Activated naive CD8-positive, alpha-beta T cell treated with anti-CD3 and anti-CD28 coated beads, Interleukin-2, amount 10 ng/mL, durations not matched to agents 7 days and 5 days (primary cell): ENCODE measurements around the gene CHMP3. TPM values are rescaled to one million over a fixed set of nuclear protein-coding genes. Genes with fewer than 3 reads are reported as not detected.
"Not testable (repeated sequence)": the region's sequence is repeated elsewhere in the genome, so short reads cannot be mapped to it uniquely, and the experiment has no call there.

Source experiments
- ATAC-seq: fragments of 150-1000 bp; cut with Tn5 transposase; one replicate; pipeline ENCODE4 v1.10.0; 2021; ENCODE audit warnings: low read depth, moderate library complexity
- POLR2A ChIA-PET: fragments of 350-600 bp; sonication (Branson Sonifier 250); formaldehyde crosslinking; loops from one replicate; lab custom pipeline; 2021; ENCODE audit warnings: antibody characterized with exemption; lab: Charles Lee
- DNase-seq: peaks from one replicate; pipeline ENCODE4 v3.0.0; 2021
- H3K27ac Mint-ChIP-seq: one replicate; pipeline ENCODE4 v1.8.0; 2022; ENCODE audit warnings: mild to moderate bottlenecking, mixed read lengths
- H3K27me3 Mint-ChIP-seq: one replicate; pipeline ENCODE4 v1.8.0; 2022; ENCODE audit warnings: mild to moderate bottlenecking, moderate library complexity, mixed read lengths
- H3K36me3 Mint-ChIP-seq: one replicate; pipeline ENCODE4 v1.8.0; 2021; ENCODE audit warnings: mild to moderate bottlenecking, mixed read lengths
- H3K4me1 Mint-ChIP-seq: one replicate; pipeline ENCODE4 v1.8.0; 2021; ENCODE audit warnings: mixed read lengths
- H3K4me3 Mint-ChIP-seq: one replicate; pipeline ENCODE4 v1.8.0; 2022; ENCODE audit warnings: mild to moderate bottlenecking, moderate library complexity, mixed read lengths
- H3K9me3 Mint-ChIP-seq: one replicate; pipeline ENCODE4 v1.8.0; 2021; ENCODE audit warnings: mixed read lengths
- total RNA-seq, 2 experiments: library from RNA; stranded (reverse); gene quantifications; one replicate each; pipeline ENCODE4 v1.2.3, GENCODE V29; 2021

CHMP3 gene
- total RNA-seq, 2 experiments from 2014 or later: 48.9 to 49.5 TPM

DNA sequence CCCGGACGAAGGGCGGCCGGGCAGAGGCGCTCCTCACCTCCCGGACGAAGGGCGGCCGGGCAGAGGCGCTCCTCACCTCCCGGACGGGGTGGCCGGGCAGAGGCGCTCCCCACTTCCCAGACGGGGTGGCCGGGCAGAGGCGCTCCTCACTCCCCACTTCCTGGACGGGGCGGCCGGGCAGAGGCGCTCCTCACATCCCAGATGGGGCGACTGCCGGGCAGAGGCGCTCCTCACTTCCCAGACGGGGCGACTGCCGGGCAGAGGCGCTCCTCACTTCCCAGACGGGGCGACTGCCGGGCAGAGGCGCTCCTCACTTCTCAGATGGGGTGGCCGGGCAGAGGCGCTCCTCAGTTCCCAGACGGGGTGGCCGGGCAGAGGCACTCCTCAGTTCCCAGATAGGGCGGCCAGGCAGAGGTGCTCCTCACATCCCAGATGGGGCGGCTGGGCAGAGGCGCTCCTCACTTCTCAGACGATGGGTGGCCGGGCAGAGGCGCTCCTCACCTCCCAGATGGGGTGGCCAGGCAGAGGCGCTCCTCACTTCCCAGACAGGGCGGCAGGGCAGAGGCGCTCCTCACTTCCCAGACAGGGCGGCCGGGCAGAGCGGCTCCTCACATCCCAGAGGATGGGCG lies 17.8 kb downstream of the CHMP3 start:
- DNase-seq: not testable (repeated sequence)
- H3K36me3 Mint-ChIP-seq: peaks cover 55% of the 10 kb centered on the region

DNA sequence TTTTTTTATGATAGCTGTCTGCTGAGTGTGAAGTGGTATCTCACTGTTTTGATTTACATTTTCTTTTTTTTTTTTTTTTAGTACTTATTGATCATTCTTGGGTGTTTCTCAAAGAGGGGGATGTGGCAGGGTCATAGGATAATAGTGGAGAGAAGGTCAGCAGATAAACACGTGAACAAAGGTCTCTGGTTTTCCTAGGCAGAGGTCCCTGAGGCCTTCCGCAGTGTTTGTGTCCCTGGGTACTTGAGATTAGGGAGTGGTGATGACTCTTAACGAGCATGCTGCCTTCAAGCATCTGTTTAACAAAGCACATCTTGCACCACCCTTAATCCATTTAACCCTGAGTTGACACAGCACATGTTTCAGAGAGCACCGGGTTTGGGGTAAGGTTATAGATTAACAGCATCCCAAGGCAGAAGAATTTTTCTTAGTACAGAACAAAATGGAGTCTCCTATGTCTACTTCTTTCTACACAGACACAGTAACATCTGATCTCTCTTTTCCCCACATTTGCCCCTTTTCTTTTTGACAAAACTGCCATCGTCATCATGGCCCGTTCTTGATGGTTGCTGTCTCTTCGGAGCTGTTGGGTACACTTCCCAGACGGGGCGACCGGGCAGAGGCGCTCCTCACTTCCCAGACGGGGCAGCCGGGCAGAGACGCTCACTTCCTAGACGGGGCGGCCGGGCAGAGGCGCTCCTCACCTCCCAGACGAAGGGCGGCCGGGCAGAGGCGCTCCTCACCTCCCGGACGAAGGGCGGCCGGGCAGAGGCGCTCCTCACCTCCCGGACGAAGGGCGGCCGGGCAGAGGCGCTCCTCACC lies 18.8 kb downstream of the CHMP3 start:
- DNase-seq, H3K4me1 Mint-ChIP-seq, H3K27ac Mint-ChIP-seq, ATAC-seq, H3K27me3 Mint-ChIP-seq, POLR2A ChIA-PET, H3K4me3 Mint-ChIP-seq: not testable (repeated sequence)
- Mint-ChIP-seq H3K9me3 (peaks cover 16% of the 10 kb centered on the region), H3K36me3 (peaks cover 53% of the 10 kb centered on the region)

More for the DNA sequence above, 17.8 kb downstream of the CHMP3 start:
- H3K27me3 Mint-ChIP-seq, ATAC-seq, POLR2A ChIA-PET, H3K4me1 Mint-ChIP-seq, H3K27ac Mint-ChIP-seq, H3K4me3 Mint-ChIP-seq: not testable (repeated sequence)
- H3K9me3 Mint-ChIP-seq: peaks cover 16% of the 10 kb centered on the region

DNA sequence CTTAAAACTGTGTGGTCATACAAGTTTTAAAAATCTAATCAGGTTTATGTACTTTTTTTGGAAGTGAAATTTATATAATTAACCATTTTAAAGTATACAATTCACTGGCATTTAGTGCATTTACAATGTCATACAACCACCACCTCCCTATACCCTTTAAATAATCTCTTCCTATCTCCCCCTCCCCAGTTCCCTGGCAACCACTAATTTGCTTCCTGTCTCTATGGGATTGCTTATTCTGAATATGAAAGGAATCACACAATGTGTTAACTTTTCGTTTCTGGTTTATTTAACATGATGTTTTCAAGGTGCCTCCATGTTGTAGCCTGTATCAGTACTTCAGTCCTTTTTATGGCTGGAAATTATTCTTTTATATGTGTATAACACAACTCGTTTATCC lies 19.4 kb downstream of the CHMP3 start:
- peaks cover 16% of the 10 kb centered on the region for H3K9me3 Mint-ChIP-seq
- DNase-seq: no peak
- H3K36me3 Mint-ChIP-seq: peaks cover 56% of the 10 kb centered on the region
- H3K27ac Mint-ChIP-seq: no peak overlapping the region
- no peak overlapping the region for H3K4me3 Mint-ChIP-seq
- POLR2A ChIA-PET: no interaction called here
- no peaks in the 10 kb centered on the region for H3K27me3 Mint-ChIP-seq
- ATAC-seq: no peak
- H3K4me1 Mint-ChIP-seq: peaks cover 4% of the 10 kb centered on the region

DNA sequence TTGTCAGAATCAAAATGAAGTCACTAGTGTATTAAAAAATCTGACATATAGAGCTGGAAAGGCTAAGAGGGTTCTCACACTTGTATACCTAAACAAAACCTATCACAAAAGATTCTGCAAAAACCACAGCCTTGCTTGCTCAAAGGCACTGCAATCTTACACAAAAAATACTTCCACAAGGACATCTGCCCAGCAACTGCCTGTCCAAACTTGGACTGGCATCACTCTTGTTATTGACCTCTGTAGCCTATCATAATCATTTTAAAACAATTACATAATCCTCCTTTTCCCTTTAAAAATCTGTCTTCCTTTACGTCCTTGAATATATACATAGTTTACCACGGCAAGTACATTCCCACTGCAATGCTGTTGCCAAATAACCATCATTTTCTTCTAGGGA lies 19.9 kb downstream of the CHMP3 start:
- no peak overlapping the region for H3K4me3 Mint-ChIP-seq
- ATAC-seq (no peak), DNase-seq (no peak)
- H3K9me3 Mint-ChIP-seq: peaks cover 16% of the 10 kb centered on the region
- H3K27ac Mint-ChIP-seq: no peak overlapping the region
- H3K36me3 Mint-ChIP-seq: peaks cover 53% of the 10 kb centered on the region
- no peaks in the 10 kb centered on the region for H3K27me3 Mint-ChIP-seq
- H3K4me1 Mint-ChIP-seq: peaks cover 4% of the 10 kb centered on the region
- POLR2A ChIA-PET: no interaction called here

DNA sequence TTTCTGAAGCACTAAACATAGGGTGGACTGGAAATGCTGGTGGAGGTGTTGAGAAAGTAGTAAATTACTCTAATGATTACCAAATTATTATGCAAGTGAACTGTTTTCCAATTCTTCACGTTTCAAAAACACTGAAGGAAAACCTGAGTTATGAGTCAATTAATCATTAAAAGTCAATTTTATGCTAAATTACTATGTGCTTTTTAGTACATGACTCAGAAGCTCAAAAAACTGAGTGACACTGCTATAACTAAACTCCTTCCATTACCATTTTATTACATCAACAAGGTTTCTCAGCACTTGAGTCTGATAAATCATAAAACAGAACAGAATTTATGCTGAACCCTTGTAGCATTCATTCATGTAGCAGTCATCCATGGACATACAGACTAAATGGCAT lies 20.4 kb downstream of the CHMP3 start:
- DNase-seq (no peak), ATAC-seq (no peak)
- POLR2A ChIA-PET: no interaction called here
- peaks cover 4% of the 10 kb centered on the region for H3K4me1 Mint-ChIP-seq
- H3K9me3 Mint-ChIP-seq: peaks cover 15% of the 10 kb centered on the region
- no peak overlapping the region for H3K27ac Mint-ChIP-seq
- peaks cover 52% of the 10 kb centered on the region for H3K36me3 Mint-ChIP-seq
- no peaks in the 10 kb centered on the region for H3K27me3 Mint-ChIP-seq
- no peak overlapping the region for H3K4me3 Mint-ChIP-seq

DNA sequence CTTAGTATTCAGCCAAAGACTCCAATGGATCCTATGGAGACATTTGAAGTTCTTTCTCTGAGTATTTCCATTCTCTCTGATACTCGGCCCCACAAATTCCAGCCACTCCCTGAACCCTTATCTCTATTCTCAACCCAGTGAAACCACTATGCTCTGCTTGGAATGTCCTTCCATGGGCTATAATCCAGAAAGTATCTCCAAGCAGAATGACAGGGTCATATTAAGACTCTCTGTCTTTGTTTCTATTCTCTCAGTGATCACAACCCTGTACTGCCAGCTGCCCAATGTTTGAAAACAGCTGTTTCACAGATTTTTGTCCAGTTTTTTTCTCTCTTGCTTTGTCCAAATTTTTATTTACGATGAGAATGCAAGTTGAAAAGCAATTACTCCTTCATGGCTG lies 21.9 kb downstream of the CHMP3 start:
- ATAC-seq (no peak), DNase-seq (no peak)
- H3K4me1 Mint-ChIP-seq: peaks cover 4% of the 10 kb centered on the region
- peaks cover 12% of the 10 kb centered on the region for H3K9me3 Mint-ChIP-seq
- H3K4me3 Mint-ChIP-seq: no peak overlapping the region
- no peak overlapping the region for H3K27ac Mint-ChIP-seq
- POLR2A ChIA-PET: no interaction called here
- no peaks in the 10 kb centered on the region for H3K27me3 Mint-ChIP-seq
- peaks cover 46% of the 10 kb centered on the region for H3K36me3 Mint-ChIP-seq

DNA sequence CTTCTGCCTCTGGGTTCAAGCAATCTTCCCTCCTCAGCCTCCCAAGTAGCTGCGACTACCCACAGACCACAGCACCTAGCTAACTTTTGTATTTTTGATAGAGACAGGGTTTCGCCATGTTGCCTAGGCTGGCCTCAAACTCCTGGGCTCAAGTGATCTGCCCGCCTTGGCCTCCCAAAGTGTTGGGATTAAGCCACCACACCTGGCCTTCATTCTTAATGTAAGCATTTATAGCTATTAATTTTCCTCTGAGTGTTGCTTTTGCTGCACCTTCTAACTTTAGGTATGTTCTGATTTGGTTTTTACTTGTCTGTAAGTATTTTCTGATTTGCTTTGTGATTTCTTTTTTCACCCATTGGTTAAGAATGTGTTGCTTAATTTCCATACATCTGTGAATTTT lies 29.7 kb downstream of the CHMP3 start:
- no peak for ATAC-seq
- H3K27ac Mint-ChIP-seq: no peak overlapping the region
- H3K4me3 Mint-ChIP-seq: no peak overlapping the region
- H3K4me1 Mint-ChIP-seq: peaks cover 15% of the 10 kb centered on the region
- POLR2A ChIA-PET: no interaction called here
- H3K9me3 Mint-ChIP-seq: peaks cover 14% of the 10 kb centered on the region
- no peak for DNase-seq
- H3K36me3 Mint-ChIP-seq: peaks cover 33% of the 10 kb centered on the region
- H3K27me3 Mint-ChIP-seq: no peaks in the 10 kb centered on the region

DNA sequence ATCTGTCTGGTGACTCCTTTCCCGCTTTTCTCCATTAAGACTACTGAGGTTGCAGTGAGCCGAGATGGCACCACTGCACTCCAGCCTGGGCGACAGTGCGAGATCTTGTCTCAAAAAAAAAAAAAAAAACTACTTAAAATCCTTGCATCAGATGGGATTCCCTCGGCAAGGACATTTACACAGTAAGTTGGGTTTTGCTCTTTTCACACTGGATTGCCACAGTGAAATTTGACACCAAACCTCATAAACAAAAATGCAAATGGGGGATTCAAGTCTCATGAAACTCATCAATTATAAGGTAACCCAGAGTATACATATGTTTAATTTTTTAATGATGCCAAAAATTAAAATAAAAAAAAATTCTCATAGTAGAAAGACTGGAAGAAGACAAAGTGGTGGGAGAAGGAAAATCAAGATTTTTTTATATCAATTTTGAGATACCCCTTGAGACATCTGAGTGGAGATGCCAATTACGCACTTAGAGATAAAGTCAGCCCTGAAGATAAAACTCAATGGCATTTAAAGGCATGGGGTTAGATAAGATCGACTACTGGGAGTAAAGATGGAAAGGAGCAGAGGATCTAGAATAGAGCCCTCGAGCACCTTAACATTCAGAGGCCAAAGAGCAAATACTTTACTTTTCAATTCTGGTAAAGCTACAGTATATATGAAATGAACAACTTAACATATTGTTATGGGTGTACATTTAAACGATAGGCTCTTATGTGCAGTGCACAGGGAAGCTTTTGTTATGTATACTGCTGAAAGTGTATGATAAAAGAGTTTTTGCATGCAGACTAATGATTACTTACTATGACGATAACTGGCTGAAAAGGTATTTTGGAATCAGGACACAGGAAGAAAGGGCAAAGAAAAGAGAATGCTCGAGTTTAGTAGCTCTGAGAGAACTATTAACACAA lies 37.6 kb downstream of the CHMP3 start:
- Mint-ChIP-seq H3K9me3 (no peaks in the 10 kb centered on the region), H3K4me1 (peaks cover 1% of the 10 kb centered on the region), H3K4me3 (no peak overlapping the region), H3K27me3 (no peaks in the 10 kb centered on the region), H3K36me3 (peaks cover 13% of the 10 kb centered on the region), H3K27ac (no peak overlapping the region)
- POLR2A ChIA-PET: no interaction called here
- DNase-seq (no peak), ATAC-seq (no peak)

DNA sequence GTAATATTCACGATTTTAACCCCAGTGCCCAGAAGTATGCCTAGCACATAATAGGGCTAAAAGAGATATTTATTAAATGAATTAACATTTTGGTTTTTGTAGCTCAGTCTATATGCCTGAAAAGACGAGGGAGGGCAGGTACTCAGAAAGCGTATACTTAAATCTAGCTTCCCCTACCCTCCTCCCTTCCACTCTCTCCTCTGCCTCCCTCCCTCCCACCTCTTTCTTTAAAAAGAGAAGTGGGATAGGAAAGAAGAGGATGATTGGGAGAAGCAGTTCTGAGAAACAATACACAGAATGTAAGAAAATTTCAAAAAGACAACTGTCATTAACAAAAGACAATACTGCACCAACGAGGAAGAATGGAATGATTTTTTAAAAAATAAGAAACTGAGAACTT lies 39.8 kb downstream of the CHMP3 start:
- Mint-ChIP-seq H3K9me3 (peaks cover 5% of the 10 kb centered on the region), H3K27ac (no peak overlapping the region), H3K27me3 (no peaks in the 10 kb centered on the region), H3K4me1 (no peaks in the 10 kb centered on the region), H3K36me3 (peaks cover 15% of the 10 kb centered on the region), H3K4me3 (no peak overlapping the region)
- no peak for DNase-seq
- POLR2A ChIA-PET: no interaction called here
- ATAC-seq: no peak

DNA sequence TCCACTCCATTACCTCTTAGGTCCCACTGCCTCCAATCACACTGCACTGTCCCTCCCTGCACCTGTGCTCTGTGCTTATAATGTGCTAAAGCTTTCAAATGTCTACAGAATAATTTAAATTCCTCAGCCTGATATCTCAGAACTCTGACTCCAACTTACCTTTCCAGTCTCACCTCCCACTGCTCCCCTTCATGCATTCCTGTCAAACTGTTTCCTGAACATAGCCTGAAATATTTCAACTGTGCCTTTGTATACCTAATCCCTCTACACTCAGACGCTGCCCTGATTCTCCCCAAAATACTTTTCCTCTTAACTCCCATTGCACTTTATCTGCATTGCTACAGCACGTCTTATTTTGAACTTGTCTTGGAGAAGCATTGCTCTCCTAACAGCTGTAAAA lies 40.5 kb downstream of the CHMP3 start:
- Mint-ChIP-seq H3K27ac (no peak overlapping the region), H3K4me1 (no peaks in the 10 kb centered on the region), H3K9me3 (peaks cover 5% of the 10 kb centered on the region), H3K36me3 (peaks cover 15% of the 10 kb centered on the region), H3K4me3 (no peak overlapping the region), H3K27me3 (no peaks in the 10 kb centered on the region)
- ATAC-seq: no peak
- no peak for DNase-seq
- POLR2A ChIA-PET: no interaction called here

DNA sequence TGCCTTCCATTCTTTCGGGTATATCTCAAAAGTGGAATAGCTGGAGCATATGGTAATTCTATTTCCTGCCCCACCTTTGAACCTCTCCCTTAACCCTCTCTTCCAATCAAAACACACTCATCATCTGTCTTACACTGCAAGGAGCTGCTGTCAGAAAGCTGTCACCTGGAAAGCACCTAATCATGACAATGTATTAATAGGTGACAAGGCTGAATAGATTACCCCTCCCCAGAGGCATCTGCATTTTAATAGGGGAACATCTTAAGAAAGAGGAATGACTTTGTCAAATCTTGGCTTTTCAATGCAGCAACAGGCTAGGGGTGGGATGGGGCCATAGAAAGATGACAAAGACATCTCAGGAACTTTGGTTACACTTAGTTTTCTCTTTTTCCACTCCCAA lies 41.3 kb downstream of the CHMP3 start:
- Mint-ChIP-seq H3K27ac (no peak overlapping the region), H3K36me3 (peaks cover 15% of the 10 kb centered on the region), H3K27me3 (no peaks in the 10 kb centered on the region), H3K4me1 (no peaks in the 10 kb centered on the region), H3K4me3 (no peak overlapping the region), H3K9me3 (peaks cover 5% of the 10 kb centered on the region)
- ATAC-seq: no peak
- no peak for DNase-seq
- POLR2A ChIA-PET: no interaction called here

DNA sequence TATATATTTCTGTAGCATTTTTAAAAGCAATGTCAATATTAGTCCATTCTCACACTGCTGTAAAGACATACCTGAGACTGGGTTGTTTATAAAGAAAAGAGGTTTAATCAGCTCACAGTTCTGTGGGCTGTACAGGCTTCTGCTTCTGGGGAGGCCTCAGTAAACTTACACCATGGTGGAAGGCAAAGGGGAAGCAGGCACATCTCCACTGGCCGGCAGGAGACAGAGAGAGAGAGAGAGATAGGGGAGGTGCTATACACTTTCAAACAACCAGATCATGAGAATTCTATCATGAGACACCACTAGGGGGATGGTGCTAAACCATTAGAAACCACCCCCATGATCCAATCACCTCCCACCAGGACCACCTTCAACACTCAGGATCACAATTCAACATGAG lies 43.1 kb downstream of the CHMP3 start:
- POLR2A ChIA-PET: no interaction called here
- DNase-seq (no peak), ATAC-seq (no peak)
- Mint-ChIP-seq H3K36me3 (peaks cover 10% of the 10 kb centered on the region), H3K27ac (no peak overlapping the region), H3K27me3 (no peaks in the 10 kb centered on the region), H3K4me1 (no peaks in the 10 kb centered on the region), H3K9me3 (peaks cover 5% of the 10 kb centered on the region), H3K4me3 (no peak overlapping the region)

DNA sequence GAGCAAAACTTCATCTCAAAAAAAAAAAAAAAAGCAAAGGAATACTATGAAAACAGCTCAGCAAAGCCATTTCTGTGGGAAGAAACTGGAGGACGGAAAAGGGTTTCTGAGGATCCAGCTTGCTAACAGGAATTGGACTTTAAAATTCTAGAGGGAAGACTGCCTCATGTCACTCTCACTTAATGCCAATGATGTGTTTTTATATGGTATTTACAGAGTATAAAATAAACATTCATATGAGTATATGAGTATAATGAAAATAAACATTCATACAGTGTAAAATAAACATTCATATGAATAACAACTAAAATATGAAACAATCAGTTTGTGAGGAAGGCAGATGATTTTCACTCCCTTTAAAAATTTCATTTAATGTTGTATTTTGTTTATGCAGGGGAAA lies 43.9 kb downstream of the CHMP3 start:
- H3K4me1 Mint-ChIP-seq: peaks cover 2% of the 10 kb centered on the region
- no peak overlapping the region for H3K4me3 Mint-ChIP-seq
- ATAC-seq (no peak), DNase-seq (no peak)
- POLR2A ChIA-PET: no interaction called here
- H3K27ac Mint-ChIP-seq: no peak overlapping the region
- no peaks in the 10 kb centered on the region for H3K27me3 Mint-ChIP-seq
- peaks cover 14% of the 10 kb centered on the region for H3K36me3 Mint-ChIP-seq
- peaks cover 5% of the 10 kb centered on the region for H3K9me3 Mint-ChIP-seq
